ENCODE results near the gene STK11.
A peak's percentile ranks its signal among the peaks of the same experiment; 100 is the strongest.

DNA sequence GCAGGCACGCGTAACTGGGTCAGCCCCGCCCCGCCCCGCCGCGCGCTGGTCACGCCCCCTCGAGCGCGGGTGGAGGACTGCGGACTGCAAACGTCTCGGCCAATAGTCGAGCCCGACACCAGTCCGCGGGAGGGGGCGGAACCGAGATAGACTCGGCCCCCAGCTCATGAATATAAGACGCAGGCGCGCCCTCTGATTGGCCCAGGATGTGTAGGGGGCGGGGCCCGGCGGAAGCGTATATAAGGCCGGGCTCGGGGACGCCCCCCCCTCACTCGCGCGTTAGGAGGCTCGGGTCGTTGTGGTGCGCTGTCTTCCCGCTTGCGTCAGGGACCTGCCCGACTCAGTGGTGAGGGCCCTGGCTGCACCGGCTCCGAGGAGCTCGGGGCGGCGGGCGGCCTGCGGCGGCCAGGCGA lies 63.5 kb downstream of the STK11 start, which contains the start of gene CIRBP:
- TF ChIP-seq POLR2A (IDR thresholded peaks at IDR 0.05) = peak; percentile 96 to 98
- TF ChIP-seq, protein P1, sequence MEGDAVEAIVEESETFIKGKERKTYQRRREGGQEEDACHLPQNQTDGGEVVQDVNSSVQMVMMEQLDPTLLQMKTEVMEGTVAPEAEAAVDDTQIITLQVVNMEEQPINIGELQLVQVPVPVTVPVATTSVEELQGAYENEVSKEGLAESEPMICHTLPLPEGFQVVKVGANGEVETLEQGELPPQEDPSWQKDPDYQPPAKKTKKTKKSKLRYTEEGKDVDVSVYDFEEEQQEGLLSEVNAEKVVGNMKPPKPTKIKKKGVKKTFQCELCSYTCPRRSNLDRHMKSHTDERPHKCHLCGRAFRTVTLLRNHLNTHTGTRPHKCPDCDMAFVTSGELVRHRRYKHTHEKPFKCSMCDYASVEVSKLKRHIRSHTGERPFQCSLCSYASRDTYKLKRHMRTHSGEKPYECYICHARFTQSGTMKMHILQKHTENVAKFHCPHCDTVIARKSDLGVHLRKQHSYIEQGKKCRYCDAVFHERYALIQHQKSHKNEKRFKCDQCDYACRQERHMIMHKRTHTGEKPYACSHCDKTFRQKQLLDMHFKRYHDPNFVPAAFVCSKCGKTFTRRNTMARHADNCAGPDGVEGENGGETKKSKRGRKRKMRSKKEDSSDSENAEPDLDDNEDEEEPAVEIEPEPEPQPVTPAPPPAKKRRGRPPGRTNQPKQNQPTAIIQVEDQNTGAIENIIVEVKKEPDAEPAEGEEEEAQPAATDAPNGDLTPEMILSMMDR (IDR thresholded peaks at IDR 0.05) = no peak
